ENCODE data around the gene VTCN1.

DNA sequence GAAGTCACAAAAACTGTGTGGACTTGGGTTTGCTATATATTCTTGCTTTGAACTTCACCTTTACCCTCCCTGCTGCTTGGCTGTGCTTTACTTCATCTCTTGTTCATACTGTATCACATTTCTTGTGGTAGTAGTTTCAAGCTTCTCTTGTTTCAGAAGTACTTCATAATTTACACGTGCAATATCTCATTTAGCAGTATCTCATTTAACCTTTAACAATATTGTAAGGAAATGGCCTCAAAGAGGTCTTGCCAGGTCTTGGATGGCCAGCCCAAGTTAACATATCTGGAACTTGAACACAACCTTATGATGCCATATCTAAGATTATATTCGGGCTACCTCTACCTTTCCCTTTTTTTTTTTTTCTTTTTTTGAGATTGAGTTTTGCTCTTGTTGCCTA, 87.5 kb downstream of the VTCN1 start:
- TF ChIP-seq, protein P1, sequence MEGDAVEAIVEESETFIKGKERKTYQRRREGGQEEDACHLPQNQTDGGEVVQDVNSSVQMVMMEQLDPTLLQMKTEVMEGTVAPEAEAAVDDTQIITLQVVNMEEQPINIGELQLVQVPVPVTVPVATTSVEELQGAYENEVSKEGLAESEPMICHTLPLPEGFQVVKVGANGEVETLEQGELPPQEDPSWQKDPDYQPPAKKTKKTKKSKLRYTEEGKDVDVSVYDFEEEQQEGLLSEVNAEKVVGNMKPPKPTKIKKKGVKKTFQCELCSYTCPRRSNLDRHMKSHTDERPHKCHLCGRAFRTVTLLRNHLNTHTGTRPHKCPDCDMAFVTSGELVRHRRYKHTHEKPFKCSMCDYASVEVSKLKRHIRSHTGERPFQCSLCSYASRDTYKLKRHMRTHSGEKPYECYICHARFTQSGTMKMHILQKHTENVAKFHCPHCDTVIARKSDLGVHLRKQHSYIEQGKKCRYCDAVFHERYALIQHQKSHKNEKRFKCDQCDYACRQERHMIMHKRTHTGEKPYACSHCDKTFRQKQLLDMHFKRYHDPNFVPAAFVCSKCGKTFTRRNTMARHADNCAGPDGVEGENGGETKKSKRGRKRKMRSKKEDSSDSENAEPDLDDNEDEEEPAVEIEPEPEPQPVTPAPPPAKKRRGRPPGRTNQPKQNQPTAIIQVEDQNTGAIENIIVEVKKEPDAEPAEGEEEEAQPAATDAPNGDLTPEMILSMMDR (IDR thresholded peaks at IDR 0.05): no peak
- TF ChIP-seq POLR2A (IDR thresholded peaks at IDR 0.05; ENCODE audit: low read depth) (no peak), POLR2AphosphoS5 (IDR thresholded peaks at IDR 0.05) (no peak)
